ENCODE results near the gene ANXA4.
"Not testable (repeated sequence)": the region's sequence is repeated elsewhere in the genome, so short reads cannot be mapped to it uniquely, and the experiment has no call there.

Gene ANXA4

DNA sequence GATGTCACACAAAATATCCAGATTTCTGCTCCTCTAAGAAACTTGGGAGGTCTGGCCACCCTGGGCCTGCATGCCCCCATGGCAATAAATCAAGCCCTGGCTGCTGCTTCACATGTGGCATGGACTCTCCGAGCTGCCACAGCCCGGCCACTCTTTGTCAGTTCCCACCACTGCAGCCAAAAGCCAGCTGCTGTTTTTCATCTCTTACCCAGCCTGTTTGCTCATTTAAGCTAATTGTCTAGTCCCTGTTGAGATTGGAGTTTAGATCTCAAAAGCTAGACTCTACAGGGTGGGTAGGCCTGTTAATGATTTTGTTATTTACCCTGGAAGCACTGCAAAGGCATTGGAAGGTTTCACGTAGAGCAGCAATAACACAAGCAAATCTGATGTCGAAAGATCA lies 20.9 kb upstream of the ANXA4 start:
- no peak for DNase-seq

DNA sequence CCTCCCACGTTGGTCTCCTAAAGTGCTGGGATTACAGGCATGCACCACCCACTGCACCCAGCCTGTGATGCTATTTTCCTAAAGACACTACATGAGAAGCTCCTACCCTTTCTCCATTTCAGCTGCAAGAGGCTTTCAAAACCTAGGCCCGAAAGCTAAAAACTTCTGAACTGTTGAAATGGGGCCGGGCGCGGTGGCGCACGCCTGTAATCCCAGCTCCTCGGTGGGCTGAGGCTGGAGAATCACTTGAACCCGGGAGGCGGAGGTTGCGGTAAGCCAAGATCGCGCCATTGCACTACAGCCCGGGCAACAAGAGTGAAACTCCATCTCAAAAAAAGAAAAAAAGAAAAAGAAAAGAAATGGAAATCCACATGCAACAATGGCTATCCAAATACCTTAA lies 18.1 kb upstream of the ANXA4 start:
- DNase-seq: no peak

DNA sequence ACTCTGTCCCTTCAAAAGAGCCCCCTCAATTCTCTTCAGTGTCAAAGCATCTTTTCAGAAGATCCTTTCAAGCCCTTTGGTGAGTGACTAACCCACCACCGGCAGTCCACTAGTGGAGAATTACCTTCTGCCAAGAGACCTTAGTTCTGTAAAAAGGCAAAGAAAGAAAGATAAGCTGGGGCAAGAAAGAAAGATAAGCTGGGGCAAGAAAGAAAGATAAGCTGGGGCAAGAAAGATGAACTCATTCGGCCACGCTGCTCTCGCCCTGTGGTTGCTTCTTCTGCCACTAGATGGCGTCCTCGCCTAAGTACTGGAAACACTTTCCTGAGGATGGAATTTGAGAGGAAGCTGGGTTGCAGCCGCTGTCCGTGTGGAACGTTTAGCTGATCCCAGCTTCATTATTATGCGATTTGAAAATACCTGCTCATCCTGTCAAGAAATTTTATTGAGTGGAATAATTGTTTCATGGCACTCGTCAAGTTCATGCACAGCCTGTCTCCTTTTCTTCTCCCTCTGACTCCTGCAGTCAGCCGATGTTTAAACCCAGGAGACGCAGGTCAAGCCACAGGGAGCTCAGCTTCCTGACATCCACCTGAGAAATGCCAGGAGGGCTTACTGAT lies 17.3 kb upstream of the ANXA4 start:
- peak; percentile 70 for DNase-seq

DNA sequence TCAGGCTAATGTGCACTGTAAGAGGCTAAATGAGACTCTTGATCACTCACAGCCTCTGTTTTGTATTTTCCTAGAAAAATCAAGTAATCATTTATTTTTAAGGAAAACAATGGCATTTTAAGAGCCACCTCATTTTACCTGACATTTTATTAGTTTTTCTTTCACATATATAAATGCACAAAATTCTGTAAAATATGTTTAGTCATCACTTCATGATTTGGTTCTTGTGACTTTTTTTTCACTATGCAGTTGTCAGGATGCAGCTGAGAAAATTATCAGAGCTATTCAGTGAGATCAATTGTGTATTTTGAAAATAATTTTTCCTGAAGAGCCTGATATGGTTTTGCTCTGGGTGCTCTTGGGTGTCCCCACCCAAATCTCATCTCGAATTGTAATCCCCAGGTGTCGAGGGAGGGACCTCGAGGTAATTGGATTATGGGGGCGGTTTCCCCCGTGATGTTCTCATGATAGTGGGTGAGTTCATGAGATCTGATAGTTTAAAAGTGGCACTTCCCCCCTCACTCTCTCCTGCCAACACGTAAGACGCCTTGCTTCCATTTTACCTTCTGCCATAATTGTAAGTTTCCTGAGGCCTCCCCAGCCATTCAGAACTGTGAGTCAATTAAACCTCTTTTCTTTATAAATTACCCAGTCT lies 16.1 kb upstream of the ANXA4 start:
- DNase-seq: no peak

DNA sequence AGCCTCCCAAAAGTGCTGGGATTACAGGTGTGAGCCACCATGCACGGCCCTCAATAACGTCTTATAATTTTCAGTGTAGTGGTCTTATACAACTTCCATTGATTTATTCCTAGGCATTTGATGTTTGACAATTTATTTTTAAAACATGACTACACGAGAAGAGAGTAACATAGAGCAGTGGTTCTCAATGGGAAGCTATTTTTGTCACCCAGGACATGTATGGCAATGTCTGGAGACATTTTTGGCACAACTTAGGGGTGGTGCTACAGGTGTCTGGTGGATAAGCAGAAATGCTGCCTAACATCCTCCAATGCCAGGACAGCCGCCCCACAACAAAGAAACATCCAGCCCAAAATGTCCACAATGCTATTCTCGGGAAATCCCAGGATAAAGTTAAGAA lies 12.7 kb upstream of the ANXA4 start:
- no peak for DNase-seq

DNA sequence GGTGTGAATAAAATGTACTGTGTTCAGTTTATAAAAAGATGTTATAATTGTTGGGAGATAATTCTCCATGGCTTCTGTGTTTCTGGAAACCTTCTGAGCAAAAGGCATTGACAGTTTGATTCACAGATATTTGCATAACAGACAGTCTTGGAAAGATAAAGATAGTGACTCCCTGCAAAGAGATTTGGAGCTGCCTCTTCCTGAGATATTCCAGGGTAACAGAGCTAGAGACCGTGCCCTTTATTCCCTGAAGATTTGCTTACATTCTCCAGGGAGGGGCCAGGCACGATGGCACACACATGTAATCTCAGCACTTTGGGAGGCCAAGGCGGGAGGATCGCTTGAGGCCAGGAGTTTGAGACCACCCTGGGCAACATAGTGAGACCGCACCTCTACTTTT lies 12.2 kb upstream of the ANXA4 start:
- no peak for DNase-seq

DNA sequence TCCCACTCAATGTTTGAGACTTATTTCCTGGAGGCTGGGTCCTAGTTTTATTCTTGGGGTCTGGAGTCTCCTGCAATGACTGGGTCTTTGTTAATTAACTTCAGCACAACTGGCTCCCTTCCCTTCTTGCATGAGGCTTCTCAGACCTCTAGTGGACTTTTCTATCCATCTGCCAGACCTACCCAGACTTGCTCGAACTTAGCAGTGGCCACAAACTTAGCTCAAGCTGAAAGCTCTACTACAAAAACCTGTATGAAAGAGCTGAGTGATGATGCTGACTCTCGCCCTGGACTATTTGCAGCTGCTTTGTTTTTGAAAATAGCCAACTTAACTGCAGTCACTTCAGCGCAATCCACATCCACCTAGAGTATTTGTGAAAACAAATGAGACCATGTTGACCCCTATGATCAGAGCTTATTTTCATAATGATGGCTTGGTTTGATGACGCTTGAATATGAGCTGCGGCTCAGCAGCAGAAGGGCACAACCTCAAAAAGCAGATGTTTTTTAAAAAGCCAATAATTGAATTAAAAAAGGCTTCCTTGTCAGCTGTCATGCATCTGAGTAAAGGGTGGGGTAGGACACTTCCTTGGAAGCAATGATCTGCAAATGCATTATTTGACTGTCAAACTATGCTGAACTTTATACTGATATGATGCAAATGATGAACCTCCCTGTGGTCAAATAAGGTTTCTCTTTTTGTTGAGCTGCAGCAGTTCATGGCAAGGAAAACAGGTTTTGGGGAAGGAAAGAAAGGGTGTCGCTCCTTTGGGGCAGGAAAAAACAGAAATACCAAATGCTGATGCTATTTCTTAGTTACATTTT lies 10.6 kb upstream of the ANXA4 start:
- DNase-seq: no peak

DNA sequence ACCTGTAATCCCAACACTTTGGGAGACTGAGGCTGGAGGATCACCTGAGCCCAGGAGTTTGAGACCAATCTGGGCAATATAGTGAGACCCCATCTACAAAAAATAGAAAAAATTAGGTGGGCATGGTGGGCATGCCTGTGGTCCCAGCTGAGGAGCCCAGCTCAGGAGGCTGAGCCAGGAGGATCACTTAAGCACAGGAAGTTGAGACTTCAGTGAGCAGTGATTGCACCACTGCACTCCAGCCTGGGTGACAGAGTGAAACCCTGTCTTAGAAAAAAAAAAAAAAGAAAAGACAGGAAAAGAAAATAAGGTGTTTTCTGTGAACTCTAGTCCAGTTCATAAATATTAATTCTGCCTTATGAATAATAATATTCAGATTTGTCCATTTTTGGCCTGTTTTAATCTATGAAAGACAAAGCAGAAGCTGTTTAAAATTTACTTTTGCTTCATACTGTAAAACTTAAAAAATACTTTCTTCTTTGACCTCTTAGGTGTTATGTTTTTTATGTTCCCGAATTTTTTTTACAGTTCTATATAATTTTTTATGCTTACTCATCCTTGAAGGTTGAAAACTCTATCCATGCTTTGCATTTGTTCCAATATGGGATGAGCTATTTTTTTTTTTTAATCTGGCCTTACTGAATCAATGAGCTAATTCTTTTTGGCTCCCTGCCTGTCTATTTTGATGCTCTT lies 8.4 kb upstream of the ANXA4 start:
- no peak for DNase-seq

DNA sequence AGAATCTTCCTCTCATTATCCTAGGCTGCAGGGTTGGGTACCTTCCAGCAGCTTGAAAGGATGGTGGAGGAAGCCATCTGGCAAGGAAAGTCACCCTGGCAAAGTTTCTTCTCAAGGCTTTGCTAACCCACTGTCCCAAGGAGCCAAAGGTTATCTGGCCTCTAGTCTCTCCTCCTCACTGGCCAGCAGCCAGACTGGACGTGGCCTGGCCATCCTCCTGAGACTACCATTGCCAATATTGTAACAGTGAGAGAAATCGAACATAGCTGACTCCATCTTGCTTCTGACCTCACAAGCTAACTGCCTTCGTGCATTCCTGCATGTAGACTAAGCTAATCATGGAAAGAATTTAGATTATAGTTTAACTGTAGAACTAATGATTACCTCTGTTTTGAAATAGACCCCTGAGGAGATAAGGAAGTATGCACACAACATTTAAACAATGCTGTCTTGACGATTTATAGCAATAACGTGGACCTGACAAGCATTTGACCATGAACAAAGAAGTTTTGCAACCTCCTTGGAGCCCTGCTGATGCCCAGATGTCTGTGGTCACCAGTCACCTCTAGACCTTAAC lies 7.8 kb upstream of the ANXA4 start:
- no peak for DNase-seq

DNA sequence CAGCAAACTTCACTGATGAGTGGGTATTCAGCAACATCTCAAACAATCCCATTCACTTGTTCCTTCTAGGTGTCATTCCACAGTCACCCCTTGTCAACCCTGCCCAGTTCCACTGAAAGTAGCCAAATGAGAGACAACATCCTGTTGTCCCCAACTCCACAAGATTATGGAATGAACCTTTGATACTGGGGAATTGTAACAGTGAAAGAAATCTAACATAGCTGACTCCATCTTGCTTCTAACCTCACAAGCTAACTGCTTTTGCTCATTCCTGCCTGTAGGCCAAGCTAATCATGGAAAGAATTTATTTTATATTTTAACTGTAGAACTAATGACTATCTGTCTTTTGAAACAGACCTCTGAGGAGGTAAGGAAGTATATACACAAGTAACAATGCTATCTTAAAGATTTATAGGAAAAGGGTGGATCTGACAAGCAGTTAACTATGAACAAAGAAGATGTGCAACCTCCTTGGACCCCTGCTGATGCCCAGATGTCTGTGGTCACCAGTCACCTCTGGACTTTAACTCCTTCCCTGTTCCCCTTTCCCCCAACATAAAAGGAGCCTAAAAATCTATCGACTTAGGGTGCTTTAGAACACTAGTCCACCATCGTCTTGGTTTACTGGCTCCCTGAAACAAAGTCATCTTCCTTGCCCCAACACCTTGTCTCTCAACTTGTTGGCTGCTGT lies 6.9 kb upstream of the ANXA4 start:
- no peak for DNase-seq

DNA sequence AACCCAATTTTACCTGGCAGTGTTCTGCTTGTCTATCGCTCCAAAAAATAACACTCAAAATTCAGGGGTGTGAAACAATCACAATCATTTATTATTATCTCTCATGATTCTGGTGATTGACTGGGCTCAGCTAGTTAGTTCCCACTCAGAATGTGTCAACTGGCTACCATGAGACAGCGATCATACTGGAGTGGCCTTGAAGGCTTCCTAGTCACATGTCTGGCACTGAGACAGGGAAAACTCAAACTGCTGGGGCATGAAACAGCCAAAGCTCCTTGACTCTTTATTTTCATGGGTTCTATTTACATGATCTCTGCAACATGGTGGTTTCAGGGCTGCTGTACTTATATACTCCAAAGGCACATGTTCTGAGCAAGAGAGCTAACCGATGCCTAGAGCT lies 6.2 kb upstream of the ANXA4 start:
- DNase-seq: no peak

DNA sequence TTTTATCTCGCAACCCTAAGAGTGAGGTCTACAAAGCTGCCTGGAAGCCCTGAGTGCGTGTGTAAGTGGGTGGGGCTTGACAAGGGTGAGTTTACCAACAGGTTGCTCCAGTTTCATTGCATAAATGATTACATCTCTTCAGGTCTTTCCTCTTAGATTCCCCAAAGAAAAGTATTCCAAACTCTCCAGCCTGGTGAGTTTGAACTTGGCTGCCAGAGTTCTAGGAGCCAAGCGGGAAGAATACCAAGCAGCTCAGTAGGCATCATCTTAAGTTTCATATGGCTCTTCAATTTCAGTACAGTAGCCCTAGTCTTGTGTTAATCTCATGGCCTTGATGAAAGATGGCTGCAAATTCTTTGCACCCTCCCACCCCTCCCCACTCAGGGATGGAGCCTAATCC lies 3.8 kb upstream of the ANXA4 start:
- DNase-seq: not testable (repeated sequence)

DNA sequence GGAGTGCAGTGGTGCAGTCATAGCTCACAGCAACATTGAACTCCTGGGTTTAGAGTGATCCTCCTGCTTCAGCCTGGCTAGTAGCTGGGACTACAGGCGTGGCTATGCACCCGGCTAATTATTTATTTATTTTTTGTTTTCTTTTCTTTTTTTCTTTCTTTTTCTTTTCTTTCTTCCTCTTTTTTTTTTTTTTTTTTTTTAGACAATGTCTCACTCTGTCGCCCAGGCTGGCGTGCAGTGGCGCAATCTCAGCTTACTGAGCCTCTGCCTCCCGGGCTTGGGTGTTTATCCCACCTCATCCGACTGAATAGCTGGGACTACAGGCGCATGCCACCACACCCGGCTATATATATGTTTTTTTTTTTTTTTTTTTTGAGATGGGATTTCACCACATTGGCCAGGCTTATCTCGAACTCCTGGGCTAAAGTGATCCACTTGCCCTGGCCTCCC lies 1.4 kb upstream of the ANXA4 start:
- no peak for DNase-seq

DNA sequence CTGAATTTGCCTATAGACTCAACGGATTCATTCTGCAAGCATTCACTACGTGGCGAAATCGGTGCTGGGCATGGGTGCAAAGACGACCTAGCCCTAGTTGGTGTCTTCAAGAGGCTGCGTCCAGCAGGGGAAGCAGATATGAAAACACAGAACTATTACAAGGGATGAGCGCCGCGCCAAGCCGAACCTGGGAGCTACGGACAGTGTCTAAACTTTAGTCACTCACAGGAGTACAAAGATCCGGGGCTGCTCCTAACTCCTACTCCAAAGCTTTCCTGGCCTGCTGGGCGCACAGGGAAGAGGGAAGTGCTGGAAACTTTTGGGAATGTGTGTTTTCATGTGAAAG lies 732 bp upstream of the ANXA4 start:
- peak; percentile 59 for DNase-seq

DNA sequence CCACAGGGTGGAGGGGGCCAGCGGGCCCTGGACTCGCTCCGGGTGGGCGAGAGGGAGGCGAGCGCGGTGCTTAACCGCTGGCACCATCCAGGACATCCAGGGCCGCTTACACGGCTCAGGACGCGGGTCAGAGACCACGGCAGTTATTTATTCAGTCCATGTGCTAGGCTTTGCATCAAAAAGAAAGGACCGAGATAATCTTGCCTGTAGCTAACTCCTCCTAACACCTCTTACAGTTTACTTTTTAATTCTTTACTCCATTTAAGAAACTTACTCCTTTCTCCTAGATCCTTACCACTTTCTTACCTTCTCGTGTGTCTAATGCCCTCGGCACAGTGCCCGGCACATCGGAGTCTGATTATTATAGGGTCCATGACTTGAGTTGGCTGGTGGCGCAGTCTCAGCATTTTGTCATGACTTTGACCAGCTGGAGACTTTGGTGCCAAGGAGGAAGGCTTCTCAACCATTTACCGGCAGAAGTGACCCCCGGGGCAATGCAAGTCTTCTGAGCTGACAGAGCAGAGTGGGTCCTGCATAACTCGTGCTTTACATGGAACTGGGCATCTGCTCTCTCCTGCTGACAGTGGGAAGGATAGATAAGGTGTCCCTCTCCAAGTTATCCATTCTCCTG lies 503 bp downstream of the ANXA4 start:
- DNase-seq: no peak

DNA sequence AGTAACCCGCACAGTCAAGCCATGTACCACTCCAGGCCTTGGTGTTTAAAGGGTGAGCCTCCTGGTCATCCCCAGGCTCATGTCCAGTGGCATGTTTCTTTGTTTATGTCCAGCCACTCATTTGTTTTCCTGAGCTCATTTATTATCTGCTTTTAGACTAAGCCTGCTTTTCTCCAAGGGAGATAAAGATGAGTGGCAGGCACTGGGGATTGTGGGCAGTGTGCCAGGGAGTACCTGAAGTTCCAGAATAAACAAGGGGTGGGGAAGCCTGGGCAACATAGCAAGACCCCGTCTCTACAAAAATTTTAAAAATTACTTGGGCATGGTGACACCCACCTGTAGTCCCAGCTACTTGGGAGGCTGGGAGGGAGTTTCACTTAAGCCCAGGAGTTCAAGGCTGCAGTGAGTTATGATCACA lies 1.9 kb downstream of the ANXA4 start:
- DNase-seq: no peak

DNA sequence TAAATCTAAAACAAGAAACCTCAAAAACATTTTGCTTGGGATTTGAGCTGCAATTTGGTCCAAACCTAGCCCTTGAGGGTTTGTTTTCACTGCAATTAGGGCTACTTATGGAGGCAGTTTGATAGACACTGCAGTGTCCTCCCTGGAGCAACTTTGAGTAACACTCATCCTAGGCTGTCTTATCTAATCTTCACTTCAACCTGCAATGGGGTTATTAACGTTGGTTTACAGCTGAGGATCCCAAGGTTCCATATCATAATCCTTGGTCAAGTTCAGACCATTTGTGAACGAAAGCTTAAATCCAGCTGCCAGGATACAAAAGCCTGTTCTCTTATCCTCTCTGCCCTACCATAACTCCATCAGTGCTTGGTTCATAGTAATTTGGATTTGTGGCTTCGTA lies 2.5 kb downstream of the ANXA4 start:
- DNase-seq: no peak

DNA sequence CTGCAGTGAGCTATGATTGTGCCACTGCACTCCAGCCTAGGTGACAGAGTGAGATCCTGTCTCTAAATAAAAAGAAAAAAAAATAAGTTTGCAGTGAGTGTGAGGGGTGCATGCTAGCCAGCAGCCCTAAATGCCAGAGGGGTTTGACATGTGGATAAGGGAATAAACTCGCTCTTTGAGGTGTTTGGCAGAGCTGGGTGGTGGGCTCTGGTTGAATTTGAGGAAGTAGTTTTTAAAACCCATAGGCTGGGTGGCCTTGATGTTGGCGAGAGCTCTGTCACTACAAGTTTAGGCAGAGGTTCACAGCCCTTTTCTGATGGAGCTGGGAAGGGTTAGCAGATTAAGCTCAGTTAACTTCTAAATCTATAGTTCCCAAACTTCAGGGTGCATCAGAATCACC lies 3.1 kb downstream of the ANXA4 start:
- no peak for DNase-seq

DNA sequence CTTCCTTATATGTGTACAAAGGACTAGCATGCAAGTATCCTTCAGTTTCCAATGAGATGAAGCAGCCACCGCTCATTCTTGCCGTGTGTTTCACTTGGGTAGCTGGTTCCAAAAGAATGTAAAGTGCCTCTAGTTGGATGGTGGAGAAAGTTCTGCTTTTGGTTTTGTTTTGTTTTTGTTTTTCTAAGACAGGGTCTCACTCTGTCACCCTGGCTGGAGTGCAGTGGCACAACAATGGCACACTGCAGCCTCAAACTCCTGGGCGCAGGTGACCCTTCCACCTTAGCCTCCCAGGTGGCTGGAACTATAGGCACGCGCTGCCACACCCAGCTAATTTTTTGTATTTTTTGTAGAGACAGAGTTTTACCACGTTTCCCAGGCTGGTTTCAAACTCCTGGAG lies 8.3 kb downstream of the ANXA4 start:
- DNase-seq: no peak

DNA sequence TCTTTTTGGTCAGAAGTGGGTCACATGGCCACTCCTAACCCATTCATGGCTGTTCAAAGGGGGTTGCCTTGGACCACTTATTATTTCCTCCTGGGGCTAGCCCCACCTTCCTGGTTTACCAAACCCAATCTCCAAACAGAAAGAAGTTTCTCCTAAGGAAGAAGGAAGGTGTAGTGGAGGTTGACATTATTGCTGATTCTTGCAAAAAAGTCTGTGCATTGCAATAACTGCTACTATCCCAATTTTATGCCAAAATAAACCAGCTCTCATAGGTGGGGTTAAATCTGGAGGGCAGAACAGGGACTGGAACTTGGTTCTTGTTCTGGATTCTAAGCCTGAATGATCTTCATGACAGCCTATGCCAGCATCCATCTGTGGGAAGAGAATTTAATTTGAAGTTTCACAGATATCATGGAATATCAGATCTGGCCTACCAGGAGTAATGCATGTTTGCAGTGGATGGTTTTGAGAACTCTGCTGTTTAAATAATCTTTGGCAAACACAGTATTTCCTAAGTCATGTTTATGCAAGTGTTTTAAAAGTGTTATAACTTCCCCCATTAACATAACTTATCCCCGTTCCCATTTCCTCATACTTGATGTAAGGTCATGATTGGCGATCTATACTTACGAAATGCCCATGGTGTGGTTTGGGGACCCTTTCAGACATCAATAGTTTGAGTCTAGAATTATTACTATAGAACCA lies 11.9 kb downstream of the ANXA4 start:
- DNase-seq: no peak

DNA sequence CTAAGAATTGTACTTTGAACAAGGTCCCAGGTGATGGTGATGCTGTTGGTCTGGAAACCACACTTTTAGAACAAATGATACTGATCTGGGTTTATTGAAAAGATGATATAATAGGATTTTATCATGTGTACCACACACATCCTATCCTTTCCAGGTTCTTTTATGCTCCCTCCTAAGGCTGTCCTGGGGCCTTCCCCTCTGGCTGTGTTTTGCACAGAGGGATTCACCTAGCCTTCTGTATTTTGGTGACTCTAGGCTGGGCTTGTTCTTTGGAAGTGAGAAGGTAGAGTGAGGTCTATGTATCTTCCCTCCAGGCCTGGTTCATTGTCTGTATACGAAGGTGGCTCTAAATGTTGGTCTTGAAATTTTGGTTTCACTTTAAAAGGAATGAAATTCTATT lies 12.7 kb downstream of the ANXA4 start:
- DNase-seq: no peak
